Hepatocyte (in vitro differentiated cells): Measurements from ENCODE around the gene ABHD5. TPM values are rescaled to one million over a fixed set of nuclear protein-coding genes. Genes with fewer than 3 reads are reported as not detected.
A peak's percentile ranks its signal among the peaks of the same experiment; 100 is the strongest.

ENCODE experiments used
- DNase-seq: peaks from one replicate; pipeline ENCODE4 v3.0.0-alpha.2; 2016; ENCODE audit warnings: low spot score
- H2AFZ ChIP-seq: fragments of 200-600 bp; sonication (generic); 2 replicates; pipeline ENCODE4 v1.6.0; 2016; ENCODE audit warnings: antibody characterized with exemption, mild to moderate bottlenecking
- H3K27ac ChIP-seq: fragments of 200-600 bp; sonication (generic); 2 replicates; pipeline ENCODE4 v1.5.1; 2016; ENCODE audit warnings: mild to moderate bottlenecking
- H3K27me3 ChIP-seq: fragments of 200-600 bp; sonication (generic); 2 replicates; pipeline ENCODE4 v1.6.1; 2016
- H3K36me3 ChIP-seq: fragments of 200-600 bp; sonication (generic); replicated peaks from 2 replicates; pipeline ENCODE4 v1.5.1; 2016; ENCODE audit warnings: low read depth; ENCODE audit not compliant: insufficient read depth
- H3K4me1 ChIP-seq: fragments of 200-600 bp; sonication (generic); 2 replicates; pipeline ENCODE4 v1.5.1; 2016; ENCODE audit warnings: mild to moderate bottlenecking, moderate library complexity; ENCODE audit not compliant: insufficient read depth
- H3K4me2 ChIP-seq: fragments of 200-600 bp; sonication (generic); 2 replicates; pipeline ENCODE4 v1.6.0; 2016
- H3K4me3 ChIP-seq: fragments of 200-600 bp; sonication (generic); 2 replicates; pipeline ENCODE4 v1.5.1; 2016; ENCODE audit warnings: mild to moderate bottlenecking
- H3K79me2 ChIP-seq: fragments of 200-600 bp; sonication (generic); 2 replicates; pipeline ENCODE4 v1.6.0; 2017; ENCODE audit warnings: mild to moderate bottlenecking
- H3K9me2 ChIP-seq: fragments of 200-600 bp; sonication (generic); replicated peaks from 2 replicates; pipeline ENCODE4 v1.6.0; 2017; ENCODE audit warnings: mild to moderate bottlenecking; ENCODE audit not compliant: insufficient read depth
- H3K9me3 ChIP-seq: fragments of 200-600 bp; sonication (generic); 2 replicates; pipeline ENCODE4 v1.5.1; 2016; ENCODE audit warnings: low read depth, mild to moderate bottlenecking
- H4K20me1 ChIP-seq: fragments of 200-600 bp; sonication (generic); 2 replicates; pipeline ENCODE4 v1.6.0; 2016; ENCODE audit warnings: mild to moderate bottlenecking; ENCODE audit not compliant: insufficient read depth, poor library complexity, severe bottlenecking
- CTCF ChIP-seq: fragments of 200-600 bp; sonication (generic); IDR thresholded peaks from 2 replicates; pipeline ENCODE4 v1.5.1; 2016; ENCODE audit warnings: antibody characterized with exemption, mild to moderate bottlenecking; ENCODE audit not compliant: poor library complexity
- EZH2 ChIP-seq: fragments of 200-600 bp; sonication (generic); IDR thresholded peaks from 2 replicates; pipeline ENCODE4 v1.6.1; 2016; ENCODE audit warnings: antibody characterized with exemption, mild to moderate bottlenecking, borderline replicate concordance
- EZH2phosphoT487 ChIP-seq: fragments of 200-600 bp; sonication (generic); IDR thresholded peaks from one replicate; pipeline ENCODE4 v1.6.1; 2018; ENCODE audit warnings: antibody characterized with exemption, mild to moderate bottlenecking, low read depth, moderate library complexity; ENCODE audit not compliant: unreplicated experiment, severe bottlenecking
- WGBS: methylation state at CpG from one replicate; pipeline ENCODE4 v1.1.6; 2016; ENCODE audit warnings: low lambda C conversion rate; ENCODE audit errors: missing lambda C conversion rate; 5-methylcytosine and 5-hydroxymethylcytosine counted together
- polyA plus RNA-seq: library from polyadenylated mRNA; unstranded; fragments of >200 nt; fragmentation: Nextera tagmentation; extraction: Ambion mirVana; gene quantifications from 2 replicates; pipeline ENCODE4 v1.2.1, GENCODE V29; 2016
- total RNA-seq: library from RNA; depleted of rRNA; stranded (reverse); fragments of >200 nt; gene quantifications from 2 replicates; pipeline ENCODE4 v1.2.3, GENCODE V29; 2014

Gene ABHD5
- total and polyA plus RNA-seq, 2 experiments from 2014 or later = 14.3 to 29.9 TPM

GRCh38 chr3:43647331-43648166 is 43.2 kb upstream of the ABHD5 start:
- Histone ChIP-seq H3K36me3 (no peaks in the 10 kb centered on the region), H3K27me3 (no peaks in the 10 kb centered on the region), H4K20me1 (no peaks in the 10 kb centered on the region), H3K9me2 (no peaks in the 10 kb centered on the region), H3K4me3 (no peak overlapping the region), H3K79me2 (no peaks in the 10 kb centered on the region), H3K9me3 (no peaks in the 10 kb centered on the region), H3K4me1 (no peaks in the 10 kb centered on the region), H2AFZ (no peak overlapping the region), H3K4me2 (no peak overlapping the region), H3K27ac (no peak overlapping the region)
- no peak for DNase-seq
- 76% methylated on average over 6 of the region's 6 CpGs for WGBS
- no peak for TF ChIP-seq CTCF
- no peak for TF ChIP-seq EZH2
- TF ChIP-seq EZH2phosphoT487 = no peak

- Histone ChIP-seq H2AFZ (no peak overlapping the region), H4K20me1 (no peaks in the 10 kb centered on the region), H3K4me2 (no peak overlapping the region), H3K27me3 (no peaks in the 10 kb centered on the region), H3K79me2 (no peaks in the 10 kb centered on the region), H3K36me3 (no peaks in the 10 kb centered on the region), H3K27ac (no peak overlapping the region), H3K9me2 (no peaks in the 10 kb centered on the region), H3K9me3 (no peaks in the 10 kb centered on the region), H3K4me1 (no peaks in the 10 kb centered on the region), H3K4me3 (no peak overlapping the region)
- 85% methylated on average over 3 of the region's 3 CpGs for WGBS
- DNase-seq = no peak
- TF ChIP-seq CTCF (no peak), EZH2phosphoT487 (no peak)
Measured at GRCh38 chr3:43648957-43649356, 41.8 kb upstream of the ABHD5 start.

- no peaks in the 10 kb centered on the region for H3K4me1 ChIP-seq
- H3K9me3 ChIP-seq = no peaks in the 10 kb centered on the region
- no peak overlapping the region for H2AFZ ChIP-seq
- DNase-seq = no peak
- H3K4me3 ChIP-seq = no peak overlapping the region
- no peaks in the 10 kb centered on the region for H3K9me2 ChIP-seq
- H3K36me3 ChIP-seq = no peaks in the 10 kb centered on the region
- H3K79me2 ChIP-seq = no peaks in the 10 kb centered on the region
- 59% methylated on average over 6 of the region's 6 CpGs for WGBS
- H4K20me1 ChIP-seq = no peaks in the 10 kb centered on the region
- TF ChIP-seq EZH2 (no peak), EZH2phosphoT487 (no peak), CTCF (no peak)
- H3K27ac ChIP-seq = no peak overlapping the region
- peak overlapping the region; percentile 23 for H3K4me2 ChIP-seq
- H3K27me3 ChIP-seq = no peaks in the 10 kb centered on the region
Measured at GRCh38 chr3:43649365-43649968, 41.3 kb upstream of the ABHD5 start.
